H1 (cell line): ENCODE data around the gene RCAN2. TPM values are rescaled to one million over a fixed set of nuclear protein-coding genes. Genes with fewer than 3 reads are reported as not detected.

Experiments
- CTCF ChIA-PET: fragments of 300-600 bp; sonication (Branson Sonifier 250); formaldehyde crosslinking; loops from one replicate; lab custom pipeline; 2021; ENCODE audit not compliant: partially characterized antibody; lab: Charles Lee
- POLR2A ChIA-PET: fragments of 300-600 bp; sonication (Branson Sonifier 250); formaldehyde crosslinking; loops from one replicate; lab custom pipeline; 2021; ENCODE audit warnings: inconsistent platforms; ENCODE audit not compliant: partially characterized antibody; lab: Charles Lee
- DNase-seq, 2 experiments: peaks; one replicate each; pipeline versions ENCODE4 v3.0.0 to v3.0.0-alpha.2; 2010 to 2022; ENCODE audit warnings: low spot score in 2 of 2, low read depth in 1 of 2, mixed read lengths in 1 of 2
- FAIRE-seq: peaks from 2 replicates; lab custom pipeline; 2011; peaks lifted over from hg19 to GRCh38; lab: Jason Lieb, UNC
- H2AFZ ChIP-seq: 2 replicates; pipeline ENCODE4 v1.8.1; 2012; ENCODE audit warnings: low read length, inconsistent platforms
- H2AK5ac ChIP-seq: 2 replicates; pipeline ENCODE4 v1.6.1; 2013; ENCODE audit warnings: low read depth, low read length
- H2BK120ac ChIP-seq: replicated peaks from 2 replicates; pipeline ENCODE3; 2013; ENCODE audit warnings: low read depth, low read length, inconsistent platforms
- H2BK12ac ChIP-seq: 2 replicates; pipeline ENCODE4 v1.6.1; 2013; ENCODE audit warnings: low read depth, low read length
- H2BK15ac ChIP-seq: 2 replicates; pipeline ENCODE4 v1.6.1; 2013; ENCODE audit warnings: low read length
- H2BK20ac ChIP-seq: 2 replicates; pipeline ENCODE4 v1.6.1; 2013; ENCODE audit warnings: low read length
- H2BK5ac ChIP-seq: 2 replicates; pipeline ENCODE4 v1.6.1; 2013; ENCODE audit warnings: low read depth, low read length
- H3K14ac ChIP-seq: 2 replicates; pipeline ENCODE4 v1.6.1; 2013; ENCODE audit warnings: inconsistent platforms; ENCODE audit not compliant: insufficient read length
- H3K18ac ChIP-seq: 2 replicates; pipeline ENCODE4 v1.6.1; 2013; ENCODE audit warnings: low read length; ENCODE audit errors: extremely low read depth
- H3K23ac ChIP-seq: 2 replicates; pipeline ENCODE4 v1.6.1; 2013; ENCODE audit warnings: inconsistent platforms; ENCODE audit not compliant: insufficient read length
- H3K23me2 ChIP-seq: 2 replicates; pipeline ENCODE4 v1.6.1; 2013; ENCODE audit warnings: low read depth, low read length
- H3K27ac ChIP-seq: 2 replicates; pipeline ENCODE4 v1.6.1; 2011; ENCODE audit warnings: low read depth, low read length, inconsistent platforms
- H3K27me3 ChIP-seq, 4 experiments: replicated peaks in 1 of 4; 1 replicate in 1 of 4; 2 replicates in 3 of 4; pipeline versions ENCODE4 v1.6.1 to v1.8.1; 2011 to 2013; ENCODE audit warnings: low read length in 3 of 4, mild to moderate bottlenecking in 3 of 4, inconsistent platforms in 2 of 4, mixed read lengths in 2 of 4, moderate library complexity in 1 of 4; ENCODE audit not compliant: control insufficient read depth in 3 of 4, insufficient read depth in 3 of 4; ENCODE audit errors: extremely low read depth in 1 of 4
- H3K36me3 ChIP-seq, 4 experiments: 2 replicates each; pipeline versions ENCODE4 v1.6.1 to v1.8.1; 2011 to 2013; ENCODE audit warnings: mild to moderate bottlenecking in 4 of 4, low read length in 3 of 4, moderate library complexity in 2 of 4, control low read depth in 1 of 4, inconsistent platforms in 1 of 4; ENCODE audit not compliant: insufficient read depth in 4 of 4, control insufficient read depth in 2 of 4
- H3K4ac ChIP-seq: replicated peaks from 2 replicates; pipeline ENCODE3; 2013; ENCODE audit warnings: low read length, low read depth, mixed read lengths, inconsistent platforms; ENCODE audit not compliant: insufficient read length
- H3K4me1 ChIP-seq, 4 experiments: replicated peaks in 1 of 4; 1 replicate in 1 of 4; 2 replicates in 3 of 4; pipeline versions ENCODE4 v1.6.1 to v1.8.1; 2011 to 2013; ENCODE audit warnings: low read length in 3 of 4, inconsistent platforms in 2 of 4, mixed read lengths in 1 of 4; ENCODE audit not compliant: insufficient read depth in 4 of 4, control insufficient read depth in 3 of 4
- H3K4me2 ChIP-seq, 2 experiments: 2 replicates each; pipeline versions ENCODE4 v1.6.1 to v1.8.1; 2011 to 2013; ENCODE audit warnings: low read depth in 2 of 2, low read length in 2 of 2, control low read depth in 1 of 2, inconsistent platforms in 1 of 2, mild to moderate bottlenecking in 1 of 2; ENCODE audit not compliant: insufficient read depth in 1 of 2
- H3K4me3 ChIP-seq, 4 experiments: fragments of 200-600, 300-600 bp in 1 of 4; sonication (generic), shearing (Covaris generic), sonication (Bioruptor Twin) in 1 of 4; 2 replicates each; pipeline versions ENCODE4 v1.5.1 to v1.8.1; 2011 to 2016; ENCODE audit warnings: low read length in 4 of 4, low read depth in 3 of 4, control low read depth in 2 of 4, inconsistent platforms in 2 of 4, mild to moderate bottlenecking in 2 of 4, mixed read lengths in 1 of 4, moderate library complexity in 1 of 4; ENCODE audit not compliant: insufficient read depth in 2 of 4; ENCODE audit errors: extremely low read depth in 1 of 4
- H3K56ac ChIP-seq: replicated peaks from 2 replicates; pipeline ENCODE3; 2013; ENCODE audit warnings: low read depth, mild to moderate bottlenecking, mixed read lengths, low read length, inconsistent platforms; ENCODE audit not compliant: insufficient read length
- H3K79me1 ChIP-seq: 2 replicates; pipeline ENCODE4 v1.6.1; 2013; ENCODE audit warnings: low read depth, low read length, control low read depth
- H3K79me2 ChIP-seq, 2 experiments: 2 replicates each; pipeline versions ENCODE4 v1.6.1 to v1.8.1; 2012 to 2013; ENCODE audit warnings: low read length in 2 of 2, mild to moderate bottlenecking in 2 of 2, inconsistent platforms in 1 of 2; ENCODE audit not compliant: insufficient read depth in 2 of 2, control insufficient read depth in 1 of 2
- H3K9ac ChIP-seq, 4 experiments: replicated peaks in 1 of 4; 1 replicate in 1 of 4; 2 replicates in 3 of 4; pipeline versions ENCODE4 v1.6.1 to v1.8.1; 2011 to 2013; ENCODE audit warnings: low read depth in 3 of 4, low read length in 3 of 4, control low read depth in 2 of 4, mild to moderate bottlenecking in 2 of 4, moderate library complexity in 2 of 4, inconsistent platforms in 1 of 4; ENCODE audit errors: extremely low read depth in 1 of 4
- H3K9me3 ChIP-seq, 2 experiments: 2 replicates each; pipeline versions ENCODE4 v1.6.1 to v1.8.1; 2012 to 2013; ENCODE audit warnings: mild to moderate bottlenecking in 2 of 2, moderate library complexity in 2 of 2, control low read depth in 1 of 2, inconsistent platforms in 1 of 2, low read depth in 1 of 2, low read length in 1 of 2, mixed read lengths in 1 of 2; ENCODE audit not compliant: insufficient read depth in 2 of 2
- H4K20me1 ChIP-seq, 2 experiments: replicated peaks in 1 of 2; 2 replicates each; pipeline versions ENCODE3 to v1.8.1; 2011 to 2013; ENCODE audit warnings: inconsistent platforms in 2 of 2, low read length in 2 of 2, mild to moderate bottlenecking in 1 of 2; ENCODE audit not compliant: insufficient read depth in 2 of 2, control insufficient read depth in 1 of 2
- H4K5ac ChIP-seq: 2 replicates; pipeline ENCODE4 v1.6.1; 2013; ENCODE audit warnings: low read length, low read depth, mixed read lengths, inconsistent platforms; ENCODE audit not compliant: insufficient read length
- H4K8ac ChIP-seq: 2 replicates; pipeline ENCODE4 v1.8.0; 2013; ENCODE audit warnings: mild to moderate bottlenecking, moderate library complexity, low read length, inconsistent platforms; ENCODE audit not compliant: insufficient read depth; ENCODE audit errors: extremely low read depth
- H4K91ac ChIP-seq: replicated peaks from 2 replicates; pipeline ENCODE3; 2013; ENCODE audit warnings: low read length, mixed read lengths, inconsistent platforms; ENCODE audit not compliant: insufficient read length
- BRCA1 ChIP-seq: IDR thresholded peaks from 2 replicates; pipeline ENCODE4 v1.6.1; 2012; ENCODE audit warnings: low read depth, low read length, improper control_type of control experiment
- CEBPB ChIP-seq: IDR thresholded peaks from 2 replicates; pipeline ENCODE4 v1.6.1; 2012; ENCODE audit warnings: low read depth, low read length
- EZH2 ChIP-seq: fragments of 200-600 bp; sonication (generic); IDR thresholded peaks from 2 replicates; pipeline ENCODE4 v1.7.1; 2012; ENCODE audit warnings: low read depth, mild to moderate bottlenecking, moderate library complexity, low read length, inconsistent platforms; ENCODE audit not compliant: severe bottlenecking
- GTF2F1 ChIP-seq: IDR thresholded peaks from 2 replicates; pipeline ENCODE4 v1.6.1; 2012; ENCODE audit warnings: low read depth, low read length, improper control_type of control experiment, borderline replicate concordance
- HDAC2 ChIP-seq, 2 experiments: fragments of 300-600 bp in 1 of 2; sonication (generic) in 1 of 2; IDR thresholded peaks; 2 replicates each; pipeline ENCODE4 v1.6.1; 2011 to 2012; ENCODE audit warnings: low read depth in 2 of 2, low read length in 2 of 2, mild to moderate bottlenecking in 2 of 2, moderate library complexity in 2 of 2, borderline replicate concordance in 1 of 2, inconsistent platforms in 1 of 2
- KDM1A ChIP-seq: fragments of 200-600, 300-600 bp; sonication (generic); IDR thresholded peaks from 2 replicates; pipeline ENCODE4 v1.7.1; 2016; ENCODE audit warnings: mild to moderate bottlenecking, low read length, borderline replicate concordance
- MAX ChIP-seq: IDR thresholded peaks from 2 replicates; pipeline ENCODE4 v1.6.1; 2012; ENCODE audit warnings: inconsistent platforms
- NRF1 ChIP-seq: IDR thresholded peaks from 2 replicates; pipeline ENCODE4 v1.6.1; 2011; ENCODE audit warnings: mild to moderate bottlenecking, low read depth, low read length, improper control_type of control experiment
- PHF8 ChIP-seq: fragments of 200-600 bp; sonication (generic); conservative IDR thresholded peaks from 2 replicates; pipeline ENCODE4 v1.7.1; 2012; ENCODE audit warnings: low read depth, mild to moderate bottlenecking, inconsistent platforms, low read length, moderate library complexity
- POLR2AphosphoS5 ChIP-seq: IDR thresholded peaks from 2 replicates; pipeline ENCODE4 v1.6.1; 2011; ENCODE audit warnings: low read depth, low read length
- SAP30 ChIP-seq: fragments of 300-600 bp; sonication (generic); IDR thresholded peaks from 2 replicates; pipeline ENCODE4 v1.7.1; 2012; ENCODE audit warnings: low read length, moderate library complexity, mild to moderate bottlenecking, inconsistent platforms; ENCODE audit not compliant: insufficient read depth, insufficient replicate concordance
- SP1 ChIP-seq: IDR thresholded peaks from 2 replicates; pipeline ENCODE4 v1.6.1; 2011; ENCODE audit warnings: low read depth, low read length
- SRF ChIP-seq: IDR thresholded peaks from 2 replicates; pipeline ENCODE4 v1.6.1; 2011; ENCODE audit warnings: mild to moderate bottlenecking, low read depth, low read length, moderate library complexity
- TAF7 ChIP-seq: optimal IDR thresholded peaks from 2 replicates; pipeline ENCODE3; 2011; ENCODE audit warnings: low read depth, mild to moderate bottlenecking, inconsistent platforms, low read length, moderate library complexity, borderline replicate concordance
- TBP ChIP-seq: IDR thresholded peaks from 2 replicates; pipeline ENCODE4 v1.6.1; 2011; ENCODE audit warnings: low read depth, low read length, improper control_type of control experiment
- WGBS, 2 experiments: shearing (Covaris generic) in 1 of 2; methylation state at CpG; one replicate each; pipeline versions ENCODE4 v1.1.6 to v1.1.7; 2013 to 2015; ENCODE audit warnings: low lambda C conversion rate in 2 of 2, mixed read lengths in 2 of 2, inconsistent platforms in 1 of 2, low coverage in 1 of 2, missing lambda C conversion rate in 1 of 2; ENCODE audit not compliant: insufficient replicate concordance in 2 of 2, insufficient coverage in 1 of 2, insufficient read length in 1 of 2; ENCODE audit errors: extremely low coverage in 1 of 2, missing lambda C conversion rate in 1 of 2; 5-methylcytosine and 5-hydroxymethylcytosine counted together
- polyA plus RNA-seq, 7 experiments: library from polyadenylated mRNA; depleted of rRNA in 3 of 7; stranded (reverse) in 5 of 7; unstranded in 2 of 7; fragments of >200 nt in 5 of 7; fragments of 200-250 nt in 2 of 7; gene quantifications; 1 replicate in 5 of 7; 2 replicates in 1 of 7; 4 replicates in 1 of 7; pipeline versions ENCODE4 v1.2.1 to v1.2.3, GENCODE V29; 2011 to 2013; ENCODE audit warnings: missing spikeins in 2 of 7, mixed read lengths in 2 of 7
- total RNA-seq: library from RNA; stranded (reverse); fragmentation: NEBNext Ultra II Directional; extraction: Animal tissue kit (Norgen Biotek cat#: 25700); gene quantifications from 2 replicates; pipeline ENCODE4 v1.2.1, GENCODE V29; 2021

Gene RCAN2
- total and polyA plus RNA-seq, 2 of the 8 experiments (the other 6 are each of a cell fraction or from before 2014, with no cell fraction given), result 5.0 to 8.5 TPM

GRCh38 chr6:46274502-46274901 lies 216.7 kb downstream of the RCAN2 start:
- H2AK5ac ChIP-seq, result no peak overlapping the region
- no peak overlapping the region for H3K4me3 ChIP-seq
- H3K27ac ChIP-seq, result no peak overlapping the region
- no peak overlapping the region for H3K14ac ChIP-seq
- H3K23ac ChIP-seq, result no peak overlapping the region
- H2BK15ac ChIP-seq, result no peak overlapping the region
- FAIRE-seq, result no peak
- H3K79me1 ChIP-seq, result no peaks in the 10 kb centered on the region
- H3K18ac ChIP-seq, result no peak overlapping the region
- H3K79me2 ChIP-seq, result no peaks in the 10 kb centered on the region
- H3K4ac ChIP-seq, result no peak overlapping the region
- H3K23me2 ChIP-seq, result no peaks in the 10 kb centered on the region; the same call in 1 of the 2 replicates
- H3K9ac ChIP-seq, result no peak overlapping the region; a peak in 1 of 7 replicates
- no peak overlapping the region for H4K8ac ChIP-seq
- DNase-seq, result no peak
- H3K56ac ChIP-seq, result no peak overlapping the region
- no peaks in the 10 kb centered on the region for H3K36me3 ChIP-seq
- H3K9me3 ChIP-seq, result no peaks in the 10 kb centered on the region
- no peak overlapping the region for H2BK5ac ChIP-seq
- CTCF ChIA-PET, result no interaction called here
- POLR2A ChIA-PET, result no interaction called here
- H3K27me3 ChIP-seq, result no peaks in the 10 kb centered on the region
- H4K91ac ChIP-seq, result no peak overlapping the region
- H2AFZ ChIP-seq, result no peak overlapping the region
- 95% methylated on average over 2 of the region's 2 CpGs; no CpG with 5 or more reads in 1 of the 2 experiments for WGBS, 2 experiments
- no peaks in the 10 kb centered on the region for H3K4me1 ChIP-seq
- no peak overlapping the region for H2BK120ac ChIP-seq
- no peak overlapping the region for H2BK20ac ChIP-seq
- H4K20me1 ChIP-seq, result no peaks in the 10 kb centered on the region
- H4K5ac ChIP-seq, result no peak overlapping the region
- no peak overlapping the region for H2BK12ac ChIP-seq
- H3K4me2 ChIP-seq, result no peak overlapping the region
- no peak for TF ChIP-seq TBP
- TF ChIP-seq SAP30, result no peak
- no peak for TF ChIP-seq PHF8
- no peak for TF ChIP-seq EZH2
- TF ChIP-seq POLR2AphosphoS5, result no peak
- no peak for TF ChIP-seq CEBPB
- no peak for TF ChIP-seq NRF1
- TF ChIP-seq MAX, result no peak
- no peak for TF ChIP-seq SRF
- no peak for TF ChIP-seq BRCA1
- no peak for TF ChIP-seq GTF2F1
- no peak for TF ChIP-seq TAF7
- no peak for TF ChIP-seq HDAC2 (IDR thresholded peaks at IDR 0.05; ENCODE audit: borderline replicate concordance in 1 of 2, low read depth in 2 of 2, low read length in 2 of 2)
- no peak for TF ChIP-seq KDM1A
- no peak for TF ChIP-seq SP1
